HG02642 (cell line): ENCODE results near the gene R3HDM4.
"Not testable (repeated sequence)": the region's sequence is repeated elsewhere in the genome, so short reads cannot be mapped to it uniquely, and the experiment has no call there.

Experiments used
- ATAC-seq: cut with Tn5 transposase; IDR thresholded peaks from one replicate; pipeline ENCODE4 v1.9.1; 2021; ENCODE audit warnings: mild to moderate bottlenecking; ENCODE audit not compliant: unreplicated experiment, poor library complexity

Gene R3HDM4

GRCh38 chr19:878751-879561 is 34.1 kb downstream of the R3HDM4 start:
- not testable (repeated sequence) for ATAC-seq

- not testable (repeated sequence) for ATAC-seq
Observed at GRCh38 chr19:877992-878660, 34.9 kb downstream of the R3HDM4 start.

GRCh38 chr19:876780-877314 is 36.2 kb downstream of the R3HDM4 start:
- ATAC-seq, result no peak

GRCh38 chr19:876089-876488 is 36.9 kb downstream of the R3HDM4 start:
- no peak for ATAC-seq

- no peak for ATAC-seq
Observed at GRCh38 chr19:875265-875879, 37.6 kb downstream of the R3HDM4 start.

GRCh38 chr19:873561-874041 is 39.4 kb downstream of the R3HDM4 start:
- ATAC-seq, result no peak

GRCh38 chr19:873084-873483 is 39.9 kb downstream of the R3HDM4 start:
- no peak for ATAC-seq

- ATAC-seq, result no peak
Observed at GRCh38 chr19:872266-872951, 40.6 kb downstream of the R3HDM4 start.

GRCh38 chr19:871446-872265 is 41.4 kb downstream of the R3HDM4 start:
- ATAC-seq, result no peak

- no peak for ATAC-seq
Observed at GRCh38 chr19:870963-871401, 42.0 kb downstream of the R3HDM4 start.

GRCh38 chr19:870314-870713 is 42.7 kb downstream of the R3HDM4 start:
- no peak for ATAC-seq

GRCh38 chr19:869245-870177 is 43.5 kb downstream of the R3HDM4 start:
- no peak for ATAC-seq

- no peak for ATAC-seq
Observed at GRCh38 chr19:868458-869244, 44.4 kb downstream of the R3HDM4 start.

- no peak for ATAC-seq
Observed at GRCh38 chr19:867855-868457, 45.1 kb downstream of the R3HDM4 start.

GRCh38 chr19:867301-867793 is 45.7 kb downstream of the R3HDM4 start:
- ATAC-seq, result no peak

GRCh38 chr19:866769-867300 is 46.2 kb downstream of the R3HDM4 start:
- ATAC-seq, result no peak

GRCh38 chr19:863315-863620 is 49.8 kb downstream of the R3HDM4 start:
- no peak for ATAC-seq
